HG03342 (cell line): ENCODE data around the gene ANKRD16.

Experiments
- ATAC-seq: cut with Tn5 transposase; IDR thresholded peaks from one replicate; pipeline ENCODE4 v1.9.1; 2021; ENCODE audit warnings: mild to moderate bottlenecking, moderate library complexity; ENCODE audit not compliant: unreplicated experiment

The ANKRD16 gene

DNA sequence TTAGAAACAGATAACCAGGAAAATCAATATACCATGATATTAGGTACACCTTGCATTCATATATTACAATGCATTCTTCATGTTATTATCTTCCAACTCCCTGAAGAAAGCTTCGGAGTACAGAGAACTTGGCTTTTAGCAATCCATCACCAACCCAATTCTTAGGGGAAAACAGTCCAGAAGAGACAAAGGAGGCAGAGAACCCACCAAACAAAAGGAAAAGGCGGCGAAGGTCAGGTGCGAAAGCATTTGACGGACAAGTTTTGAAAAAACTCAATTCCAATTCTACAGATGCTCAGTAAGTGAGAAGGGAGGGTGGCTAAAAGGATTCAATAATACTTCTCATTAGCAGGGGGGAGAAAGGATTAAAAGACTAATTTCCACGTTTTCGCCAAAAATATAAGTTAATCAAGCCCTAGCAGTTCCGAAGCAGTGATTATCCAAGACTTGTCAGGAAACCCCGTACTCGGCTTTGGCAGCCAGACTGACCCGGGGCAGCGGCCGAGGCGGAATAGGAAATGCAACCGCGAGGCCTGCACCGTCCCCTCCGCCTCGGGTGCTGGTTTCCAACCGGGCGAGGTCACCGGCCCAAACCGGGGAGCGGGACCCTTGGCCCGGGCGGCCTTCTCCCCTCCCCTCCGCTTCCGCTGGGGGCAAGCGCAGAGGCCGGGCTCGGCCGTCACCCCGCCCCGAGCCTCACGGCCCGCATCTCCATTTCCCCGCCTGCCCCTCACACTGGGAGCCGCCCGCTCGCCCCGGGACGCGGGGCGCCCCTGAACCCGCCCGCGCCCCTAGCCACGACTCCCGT, 77.2 kb downstream of the ANKRD16 start:
- ATAC-seq = peak; percentile 9
